BJ (cell line): Measurements from ENCODE around the gene IGFALS. TPM values are rescaled to one million over a fixed set of nuclear protein-coding genes. Genes with fewer than 3 reads are reported as not detected.

Source experiments
- CTCF ChIA-PET: fragments of 350-600 bp; formaldehyde crosslinking; extraction: SDS; loops from one replicate; lab custom pipeline; 2021; ENCODE audit warnings: antibody characterized with exemption, inconsistent platforms; lab: Yijun Ruan, JAX
- POLR2A ChIA-PET: fragments of 300-600 bp; sonication (Branson Sonifier 250); formaldehyde crosslinking; extraction: SDS; loops from one replicate; lab custom pipeline; 2021; ENCODE audit warnings: antibody characterized with exemption; lab: Charles Lee
- DNase-seq: peaks from one replicate; pipeline ENCODE4 v3.0.0-alpha.2; 2011; ENCODE audit warnings: low read depth
- H3K27me3 ChIP-seq: 2 replicates; pipeline ENCODE4 v1.6.0; 2011; ENCODE audit warnings: low read length; ENCODE audit not compliant: control insufficient read depth, insufficient read depth
- H3K36me3 ChIP-seq: 2 replicates; pipeline ENCODE4 v1.5.1; 2011; ENCODE audit warnings: low read length; ENCODE audit not compliant: control insufficient read depth, insufficient read depth
- H3K4me3 ChIP-seq: 2 replicates; pipeline ENCODE4 v1.5.1; 2011; ENCODE audit warnings: low read depth, mild to moderate bottlenecking, control low read depth, low read length
- CTCF ChIP-seq: IDR thresholded peaks from 2 replicates; pipeline ENCODE4 v1.5.1; 2011; ENCODE audit warnings: low read depth, mild to moderate bottlenecking, control low read depth, inconsistent platforms, low read length, moderate library complexity; ENCODE audit not compliant: insufficient read depth
- polyA plus RNA-seq: library from polyadenylated mRNA; depleted of rRNA; stranded (reverse); fragments of >200 nt; gene quantifications from 2 replicates; pipeline ENCODE4 v1.2.3, GENCODE V29; 2011

Gene IGFALS
- polyA plus RNA-seq, 1 experiment: not detected

GRCh38 chr16:1812732-1813163 lies 19.2 kb upstream of the IGFALS start:
- Histone ChIP-seq H3K36me3 (peaks cover 14% of the 10 kb centered on the region), H3K4me3 (no peak overlapping the region), H3K27me3 (no peaks in the 10 kb centered on the region)
- ChIA-PET POLR2A (no interaction called here), CTCF (interaction anchor here (0.6 to 2.5 kb wide), 9 partner anchors 10 to 1580 kb away, joined by 3 to 15 read pairs (median 3); no protein-coding TSS in a partner anchor)
- peak; percentile 74 for TF ChIP-seq CTCF
- no peak for DNase-seq

- ChIA-PET POLR2A (no interaction called here), CTCF (interaction anchor here (1.1 kb wide), 1 partner anchor 28 kb away, joined by 3 read pairs; the partner anchor contains the start of genes NUBP2 and SPSB3)
- Histone ChIP-seq H3K27me3 (no peaks in the 10 kb centered on the region), H3K36me3 (peaks cover 13% of the 10 kb centered on the region), H3K4me3 (no peak overlapping the region)
- DNase-seq: no peak
- no peak for TF ChIP-seq CTCF
Measured at GRCh38 chr16:1810536-1810935, 17.0 kb upstream of the IGFALS start.

- H3K27me3 ChIP-seq: no peaks in the 10 kb centered on the region
- POLR2A ChIA-PET: no interaction called here
- CTCF ChIA-PET: no interaction called here
Measured at GRCh38 chr16:1810106-1810505, 16.6 kb upstream of the IGFALS start.

GRCh38 chr16:1809281-1809801 lies 15.8 kb upstream of the IGFALS start:
- H3K4me3 ChIP-seq: no peak overlapping the region
- no peak for TF ChIP-seq CTCF
- ChIA-PET POLR2A (no interaction called here), CTCF (no interaction called here)
- no peak for DNase-seq
- no peaks in the 10 kb centered on the region for H3K27me3 ChIP-seq
- H3K36me3 ChIP-seq: peaks cover 11% of the 10 kb centered on the region

More at GRCh38 chr16:1810106-1810505, 16.6 kb upstream of the IGFALS start:
- Histone ChIP-seq H3K4me3 (no peak overlapping the region), H3K36me3 (peaks cover 11% of the 10 kb centered on the region)
- TF ChIP-seq CTCF: no peak
- no peak for DNase-seq

- no peaks in the 10 kb centered on the region for H3K27me3 ChIP-seq
- no peak overlapping the region for H3K4me3 ChIP-seq
- CTCF ChIA-PET: no interaction called here
- POLR2A ChIA-PET: no interaction called here
- TF ChIP-seq CTCF: no peak
- DNase-seq: no peak
- H3K36me3 ChIP-seq: peaks cover 10% of the 10 kb centered on the region
Measured at GRCh38 chr16:1808691-1809090, 15.2 kb upstream of the IGFALS start.
